Fibroblast of lung (primary cell): ENCODE results near the gene NOM1. TPM values are rescaled to one million over a fixed set of nuclear protein-coding genes. Genes with fewer than 3 reads are reported as not detected.
A peak's percentile ranks its signal among the peaks of the same experiment; 100 is the strongest.

Source experiments
- DNase-seq, 2 donors: peaks; one replicate each; pipeline versions ENCODE4 v3.0.0 to v3.0.0-alpha.2; 2010; ENCODE audit warnings: low read depth in 2 of 2
- H2AFZ ChIP-seq: 2 replicates; pipeline ENCODE4 v1.5.1; 2012; ENCODE audit warnings: low read length, control low read depth, inconsistent platforms
- H3K27ac ChIP-seq: 2 replicates; pipeline ENCODE4 v1.5.1; 2011; ENCODE audit warnings: low read length, control low read depth; ENCODE audit not compliant: insufficient read depth
- H3K27me3 ChIP-seq: 2 replicates; pipeline ENCODE4 v1.5.1; 2011; ENCODE audit warnings: mild to moderate bottlenecking, low read length; ENCODE audit not compliant: control insufficient read depth, insufficient read depth
- H3K36me3 ChIP-seq: 2 replicates; pipeline ENCODE4 v1.5.1; 2011; ENCODE audit warnings: low read length; ENCODE audit not compliant: control insufficient read depth, insufficient read depth
- H3K4me1 ChIP-seq: 2 replicates; pipeline ENCODE4 v1.5.1; 2011; ENCODE audit warnings: low read length; ENCODE audit not compliant: control insufficient read depth, insufficient read depth; ENCODE audit errors: extremely low read depth
- H3K4me2 ChIP-seq: 2 replicates; pipeline ENCODE4 v1.5.1; 2011; ENCODE audit warnings: low read length, control low read depth; ENCODE audit not compliant: insufficient read depth; ENCODE audit errors: extremely low read depth
- H3K4me3 ChIP-seq, 4 experiments: fragments of 200-600 bp in 1 of 4; sonication (generic) in 1 of 4; replicated peaks in 1 of 4; 2 replicates each; pipeline ENCODE4 v1.5.1; 2011 to 2016; ENCODE audit warnings: low read length in 4 of 4, low read depth in 3 of 4, mild to moderate bottlenecking in 3 of 4, control low read depth in 2 of 4, inconsistent platforms in 1 of 4, mixed read lengths in 1 of 4; ENCODE audit not compliant: insufficient read depth in 1 of 4; ENCODE audit errors: control extremely low read depth in 1 of 4
- H3K79me2 ChIP-seq: 2 replicates; pipeline ENCODE4 v1.5.1; 2012; ENCODE audit warnings: mild to moderate bottlenecking, low read length, inconsistent platforms; ENCODE audit not compliant: control insufficient read depth, insufficient read depth
- H3K9ac ChIP-seq: 2 replicates; pipeline ENCODE4 v1.5.1; 2011; ENCODE audit warnings: mild to moderate bottlenecking, low read length, control low read depth; ENCODE audit not compliant: insufficient read depth
- H3K9me3 ChIP-seq: 2 replicates; pipeline ENCODE4 v1.5.1; 2012; ENCODE audit warnings: low read depth, low read length; ENCODE audit not compliant: control insufficient read depth, insufficient read depth
- H4K20me1 ChIP-seq: 2 replicates; pipeline ENCODE4 v1.5.1; 2011; ENCODE audit warnings: low read length; ENCODE audit not compliant: control insufficient read depth, insufficient read depth; ENCODE audit errors: extremely low read depth
- CTCF ChIP-seq, 2 donors: IDR thresholded peaks in 1 of 2; conservative IDR thresholded peaks in 1 of 2; 1 replicate in 1 of 2; 2 replicates in 1 of 2; pipeline ENCODE4 v1.5.1; 2011 to 2012; ENCODE audit warnings: low read length in 2 of 2, control low read depth in 1 of 2, inconsistent platforms in 1 of 2, low read depth in 1 of 2, mild to moderate bottlenecking in 1 of 2
- EZH2 ChIP-seq: IDR thresholded peaks from 2 replicates; pipeline ENCODE4 v1.5.1; 2012; ENCODE audit warnings: low read length, control low read depth, mild to moderate bottlenecking; ENCODE audit errors: missing control alignments
- polyA plus RNA-seq, 2 donors: library from polyadenylated mRNA; depleted of rRNA in 1 of 2; stranded (reverse) in 1 of 2; unstranded in 1 of 2; fragments of >200 nt; gene quantifications; 2 replicates each; pipeline ENCODE4 v1.2.1, GENCODE V29; 2011 to 2012; ENCODE audit warnings: missing spikeins in 1 of 2
- total RNA-seq: library from RNA; depleted of rRNA; stranded (reverse); fragments of >200 nt; gene quantifications from 2 replicates; pipeline ENCODE4 v1.2.1, GENCODE V29; 2014

The NOM1 gene
- total and polyA plus RNA-seq, 2 donors (not counting 1 experiment from before 2014, with no cell fraction given): 5.6 to 13.9 TPM

DNA sequence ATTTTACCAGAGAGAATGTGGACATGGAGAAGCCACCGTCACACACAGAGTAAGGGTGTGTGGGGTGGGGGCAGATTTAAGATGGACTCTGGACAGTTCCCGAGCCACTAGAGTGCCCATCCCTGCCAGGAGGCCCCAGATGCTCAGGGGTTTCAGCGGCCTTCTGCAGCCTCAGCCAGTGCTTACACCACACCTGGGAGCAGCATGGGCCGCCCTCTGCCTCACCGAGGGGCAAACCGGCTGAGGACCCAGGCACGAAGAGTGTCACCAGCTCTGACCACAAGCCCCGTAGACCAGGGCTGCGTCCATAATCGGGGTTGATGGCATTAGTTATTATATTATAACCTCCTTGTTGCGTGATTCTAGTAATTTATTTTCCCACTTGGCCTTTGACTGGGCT lies 67.6 kb downstream of the NOM1 start:
- no peak overlapping the region for H3K4me3 ChIP-seq
- H3K9ac ChIP-seq: no peak overlapping the region
- peaks cover 91% of the 10 kb centered on the region for H3K27me3 ChIP-seq
- H3K27ac ChIP-seq: no peak overlapping the region
- no peaks in the 10 kb centered on the region for H3K79me2 ChIP-seq
- no peaks in the 10 kb centered on the region for H3K9me3 ChIP-seq
- no peaks in the 10 kb centered on the region for H3K36me3 ChIP-seq
- DNase-seq: no peak
- no peak overlapping the region for H3K4me2 ChIP-seq
- H3K4me1 ChIP-seq: no peaks in the 10 kb centered on the region
- no peaks in the 10 kb centered on the region for H4K20me1 ChIP-seq
- no peak overlapping the region for H2AFZ ChIP-seq
- TF ChIP-seq EZH2 (no peak), CTCF (conservative IDR thresholded peaks at IDR 0.05 in 1 of 2, IDR thresholded peaks at IDR 0.05 in 1 of 2; ENCODE audit: low read depth in 1 of 2, low read length in 2 of 2) (no peak)

- Histone ChIP-seq H4K20me1 (no peaks in the 10 kb centered on the region), H3K27ac (no peak overlapping the region), H2AFZ (no peak overlapping the region), H3K36me3 (no peaks in the 10 kb centered on the region), H3K4me2 (no peak overlapping the region), H3K9me3 (no peaks in the 10 kb centered on the region), H3K4me1 (no peaks in the 10 kb centered on the region), H3K4me3 (no peak overlapping the region), H3K27me3 (peaks cover 93% of the 10 kb centered on the region), H3K9ac (no peak overlapping the region), H3K79me2 (no peaks in the 10 kb centered on the region)
- no peak for DNase-seq
- TF ChIP-seq EZH2: no peak
- TF ChIP-seq CTCF (conservative IDR thresholded peaks at IDR 0.05 in 1 of 2, IDR thresholded peaks at IDR 0.05 in 1 of 2; ENCODE audit: low read depth in 1 of 2, low read length in 2 of 2): no peak
Measured at GRCh38 chr7:157017603-157018327, 68.3 kb downstream of the NOM1 start.

GRCh38 chr7:157018328-157018996 lies 69.0 kb downstream of the NOM1 start:
- no peak overlapping the region for H3K4me2 ChIP-seq
- no peak for DNase-seq
- no peaks in the 10 kb centered on the region for H4K20me1 ChIP-seq
- no peak overlapping the region for H3K27ac ChIP-seq
- TF ChIP-seq CTCF (conservative IDR thresholded peaks at IDR 0.05 in 1 of 2, IDR thresholded peaks at IDR 0.05 in 1 of 2; ENCODE audit: low read depth in 1 of 2, low read length in 2 of 2) (no peak), EZH2 (peak; percentile 80)
- H3K9ac ChIP-seq: no peak overlapping the region
- no peaks in the 10 kb centered on the region for H3K79me2 ChIP-seq
- no peak overlapping the region for H3K4me3 ChIP-seq
- no peaks in the 10 kb centered on the region for H3K4me1 ChIP-seq
- peaks cover 96% of the 10 kb centered on the region for H3K27me3 ChIP-seq
- no peaks in the 10 kb centered on the region for H3K9me3 ChIP-seq
- no peak overlapping the region for H2AFZ ChIP-seq
- H3K36me3 ChIP-seq: no peaks in the 10 kb centered on the region
